Measurements from ENCODE around the gene HLX.

Gene HLX

DNA sequence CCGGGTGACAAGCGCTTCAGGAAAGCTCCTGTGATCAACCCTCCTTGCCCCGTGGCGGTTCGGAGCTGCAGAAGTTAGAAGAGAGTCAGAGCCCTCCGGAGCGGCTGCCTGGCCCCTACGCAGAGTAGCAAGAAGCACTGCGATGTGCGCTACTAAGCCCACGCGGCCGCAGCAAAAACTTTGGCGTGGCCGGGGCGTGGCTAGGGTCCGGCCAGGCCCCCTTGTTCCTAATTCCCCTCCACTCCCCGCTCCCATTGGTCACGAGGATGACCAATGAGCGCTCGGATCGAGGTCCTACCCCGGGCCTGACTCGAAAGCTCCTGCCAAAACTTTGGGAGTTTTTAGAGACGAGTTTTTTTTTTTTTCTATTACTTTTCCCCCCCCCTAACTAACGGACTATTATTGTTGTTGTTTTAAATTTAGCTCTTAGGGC, at the start of gene HLX:
Gene HLX (plus strand): TSS at position 368 of the 433 bp plus-strand sequence. CDS start 415 bp downstream, outside the sequence.
- peak; percentile 67 for DNase-seq (ENCODE audit: low spot score)

- no peak for DNase-seq (ENCODE audit: low spot score)
Observed at GRCh38 chr1:220833436-220833835, 45.8 kb upstream of the HLX start.

GRCh38 chr1:220834155-220834870, 44.9 kb upstream of the HLX start:
- no peak for DNase-seq (ENCODE audit: low spot score)

DNA sequence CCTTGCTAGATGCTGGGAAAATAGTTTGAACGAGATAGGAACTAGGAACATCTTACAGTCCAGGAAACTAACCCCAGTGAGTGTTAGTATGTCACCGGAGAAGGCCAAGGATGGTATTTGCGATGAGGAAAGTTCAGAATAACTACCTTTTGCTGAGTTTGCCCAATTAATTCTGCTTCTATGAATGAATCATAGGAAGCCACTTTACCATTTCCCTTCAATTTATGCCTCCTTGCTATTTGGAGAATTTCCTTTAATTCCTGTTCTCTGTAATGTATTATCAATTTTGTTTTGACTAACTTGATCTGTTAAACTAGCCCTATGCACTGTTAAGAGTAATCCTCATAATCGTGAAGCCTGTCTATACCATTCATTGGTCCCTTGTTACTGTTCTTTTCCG, 40.7 kb upstream of the HLX start:
- DNase-seq (ENCODE audit: low spot score) = no peak

- DNase-seq (ENCODE audit: low spot score) = no peak
Observed at GRCh38 chr1:220839474-220839873, 39.8 kb upstream of the HLX start.

- no peak for DNase-seq (ENCODE audit: low spot score)
Observed at GRCh38 chr1:220841293-220841692, 38.0 kb upstream of the HLX start.

DNA sequence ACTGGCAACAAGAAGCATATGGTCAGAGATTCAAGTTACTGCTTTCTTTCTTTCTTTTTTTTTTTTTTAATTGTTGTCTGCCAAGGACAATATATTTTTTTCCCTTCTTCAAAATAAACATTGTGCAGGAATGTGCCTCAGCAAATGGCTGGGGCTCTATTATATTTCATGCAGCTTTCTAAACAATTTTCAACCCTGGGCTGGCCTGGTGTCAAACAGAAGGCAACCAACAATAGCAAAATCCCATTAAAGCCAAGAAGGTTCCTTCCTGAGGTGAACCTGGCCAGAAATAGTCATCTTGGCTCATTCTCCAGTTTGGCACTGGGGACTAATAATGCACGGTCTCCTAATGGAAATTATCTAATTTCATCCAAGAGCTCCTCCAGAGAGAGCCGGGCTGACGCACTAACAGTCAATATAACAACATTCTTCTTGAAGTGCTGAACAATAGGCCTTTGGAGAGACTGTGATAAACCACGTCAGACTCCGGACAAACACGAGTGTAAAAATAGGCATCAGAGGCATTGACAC, 35.7 kb upstream of the HLX start:
- peak; percentile 25 for DNase-seq (ENCODE audit: low spot score)

GRCh38 chr1:220852408-220852807, 26.8 kb upstream of the HLX start:
- DNase-seq (ENCODE audit: low spot score) = no peak

GRCh38 chr1:220872296-220872695, 6.9 kb upstream of the HLX start:
- DNase-seq (ENCODE audit: low spot score) = no peak

DNA sequence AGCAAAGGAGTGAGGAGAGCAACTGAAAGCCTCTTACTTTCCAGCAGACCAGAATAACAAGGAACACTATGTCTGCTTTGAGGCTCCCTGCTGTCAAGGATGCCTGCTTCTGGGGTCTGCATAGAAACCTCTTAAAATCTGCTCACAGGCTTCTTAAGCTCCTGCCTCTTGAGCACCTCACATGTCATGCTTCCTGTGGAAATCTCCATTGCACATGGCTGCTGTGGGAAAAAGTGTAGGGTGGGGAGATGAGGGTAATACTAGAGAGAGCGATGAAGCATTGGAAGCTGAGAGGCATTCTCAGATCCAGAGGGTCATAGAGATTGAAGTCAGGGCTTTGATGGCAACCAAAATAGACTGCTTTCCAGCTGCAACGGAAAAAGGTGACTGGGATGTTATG, 6.2 kb upstream of the HLX start:
- DNase-seq (ENCODE audit: low spot score) = no peak

DNA sequence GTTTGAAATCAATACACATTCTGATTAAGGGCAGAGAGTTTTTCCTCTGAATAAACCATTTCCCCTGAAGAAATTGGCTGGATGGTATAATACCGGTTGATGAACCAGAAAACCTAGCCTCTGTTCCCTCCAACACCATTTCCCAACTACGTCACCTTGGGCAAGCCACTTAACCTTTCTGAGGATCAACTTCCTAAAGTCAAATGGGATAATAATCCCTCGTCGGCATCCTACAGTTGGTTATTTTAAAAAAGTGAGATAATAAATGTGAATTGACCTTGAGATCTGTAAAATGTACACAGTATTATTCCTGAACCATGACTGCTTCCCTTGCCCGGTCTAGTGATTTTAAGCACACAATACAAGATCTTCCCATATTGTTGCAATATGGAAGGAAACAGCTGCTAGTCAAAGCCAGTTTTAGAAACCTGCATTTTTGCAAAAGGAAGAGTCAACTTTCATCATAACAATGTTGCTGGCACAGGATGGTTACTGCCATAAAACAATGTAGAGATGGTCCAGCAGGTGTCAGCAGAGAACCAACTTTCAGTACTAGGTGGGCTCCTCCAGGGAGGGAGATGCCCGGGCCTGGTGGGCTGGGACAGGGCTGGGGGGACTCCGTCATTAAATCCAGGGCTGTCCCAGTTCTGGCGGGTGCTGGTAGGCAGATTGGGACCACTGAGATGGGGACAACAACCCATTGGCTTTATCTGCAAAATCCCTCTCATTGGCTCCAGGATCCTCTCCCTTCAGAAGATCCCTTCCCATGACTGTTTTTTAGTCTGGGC, 5.2 kb upstream of the HLX start:
- DNase-seq (ENCODE audit: low spot score) = no peak

DNA sequence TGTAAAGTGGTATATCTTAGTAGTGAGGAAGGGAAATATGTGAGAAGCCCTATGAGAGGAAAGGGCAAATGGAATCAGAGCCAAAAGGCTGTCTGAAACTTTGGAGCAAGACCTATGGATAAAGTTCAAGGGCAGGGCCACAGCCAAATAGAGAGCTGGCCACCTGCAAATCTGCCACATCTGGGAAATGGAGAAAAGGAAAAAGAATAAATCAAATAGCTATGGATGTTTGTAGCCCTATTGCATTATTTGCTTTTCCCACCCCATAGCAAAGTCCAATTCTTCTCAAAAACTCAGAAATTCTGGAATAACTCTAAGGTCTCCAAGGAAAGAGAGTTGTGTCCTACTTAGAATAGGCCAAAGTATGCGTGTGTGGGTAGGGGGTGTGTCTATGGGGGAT, 4.0 kb upstream of the HLX start:
- no peak for DNase-seq (ENCODE audit: low spot score)

DNA sequence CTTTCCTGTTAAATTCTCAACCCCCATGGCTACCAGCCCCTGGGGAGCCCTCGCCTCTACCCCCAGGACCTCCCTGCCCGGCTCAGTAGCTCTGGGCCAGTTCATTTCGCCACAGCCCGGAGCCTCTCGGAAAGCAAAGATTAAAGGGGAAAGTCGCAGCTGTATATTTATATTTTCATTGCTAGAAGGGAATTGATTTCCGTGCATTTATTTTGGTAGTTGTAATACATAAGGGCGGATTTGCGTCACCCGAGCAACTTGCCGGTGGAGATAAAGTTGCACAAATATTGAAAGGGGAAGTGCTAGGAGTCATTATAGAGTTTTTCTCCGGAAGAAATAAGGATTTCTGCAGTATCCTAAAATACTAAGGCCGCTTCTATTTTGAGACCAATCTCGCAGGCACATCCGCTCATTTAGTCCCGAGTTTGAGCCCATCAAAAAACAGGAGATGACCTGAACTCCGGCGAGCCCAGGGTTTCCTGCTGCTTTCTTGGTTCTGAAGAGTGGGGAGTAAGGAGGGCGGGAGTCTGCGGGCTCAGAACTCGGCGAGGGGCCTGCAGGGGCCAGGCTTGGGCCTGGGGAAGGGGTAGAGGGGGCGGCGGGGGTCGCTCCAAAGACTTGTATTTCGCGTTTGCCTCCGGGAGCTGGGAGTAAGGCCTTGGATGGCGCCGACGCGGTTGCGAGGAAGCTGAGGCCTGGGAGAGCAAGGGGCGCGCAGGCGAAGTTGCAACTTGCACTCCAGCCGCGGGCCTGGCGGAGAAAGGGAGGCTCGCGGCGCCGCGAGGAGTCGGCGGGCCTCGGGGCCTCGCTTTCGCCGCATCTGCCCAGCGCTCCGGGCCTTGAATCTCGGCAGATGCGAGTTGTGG, 2.5 kb upstream of the HLX start:
- DNase-seq (ENCODE audit: low spot score) = peak; percentile 37

DNA sequence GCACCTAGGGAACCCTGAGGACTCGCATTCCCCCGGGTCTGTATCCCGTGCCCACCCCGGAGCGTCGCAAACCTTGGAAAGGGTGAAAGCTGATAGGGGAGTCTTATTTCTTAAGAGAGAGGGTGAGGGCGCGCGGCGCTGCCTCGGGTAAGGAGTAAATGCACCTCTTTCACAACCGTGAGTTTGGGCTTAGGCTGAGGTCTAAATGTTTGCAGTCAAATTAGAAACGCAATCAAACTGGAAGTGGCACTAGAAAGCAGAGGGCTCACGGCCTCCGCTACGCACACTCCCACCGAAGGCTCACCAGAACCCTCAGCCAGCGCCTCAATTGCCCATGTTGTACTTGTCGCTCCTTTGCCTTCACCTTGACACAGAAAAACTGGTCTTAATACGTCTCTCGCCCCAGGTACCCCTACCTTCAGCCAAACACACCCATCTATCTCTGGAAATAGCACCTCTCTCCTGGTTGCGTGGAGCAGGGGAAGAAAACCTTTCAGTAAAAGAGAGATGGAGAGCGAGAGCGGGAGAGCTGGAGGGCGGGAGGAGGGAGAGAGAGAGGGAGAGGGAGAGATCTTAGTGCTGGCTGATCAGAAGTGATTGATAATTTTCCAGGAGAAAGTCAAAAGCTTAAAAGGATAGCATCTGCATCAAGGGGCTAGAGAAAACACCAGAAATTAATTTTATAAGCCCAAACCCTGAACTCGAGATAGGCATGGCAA, 1.7 kb upstream of the HLX start:
- no peak for DNase-seq (ENCODE audit: low spot score)

GRCh38 chr1:220878191-220879075, 810 bp upstream of the HLX start:
- no peak for DNase-seq (ENCODE audit: low spot score)

GRCh38 chr1:220879509-220880361, 492 bp downstream of the HLX start:
- no peak for DNase-seq (ENCODE audit: low spot score)

DNA sequence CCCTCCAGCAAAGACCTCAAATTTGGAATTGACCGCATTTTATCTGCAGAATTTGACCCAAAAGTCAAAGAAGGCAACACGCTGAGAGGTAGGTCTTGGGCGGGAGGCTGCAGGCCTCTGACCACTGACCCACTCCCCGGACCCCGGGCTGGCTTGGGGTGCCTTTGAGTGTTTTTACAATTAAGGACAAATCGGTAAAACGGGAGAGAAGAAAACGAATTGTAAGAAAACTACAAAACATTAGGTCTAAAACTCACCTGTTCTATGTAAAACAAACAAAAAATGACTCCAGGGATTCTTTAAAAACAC, 1.1 kb downstream of the HLX start:
- no peak for DNase-seq (ENCODE audit: low spot score)

DNA sequence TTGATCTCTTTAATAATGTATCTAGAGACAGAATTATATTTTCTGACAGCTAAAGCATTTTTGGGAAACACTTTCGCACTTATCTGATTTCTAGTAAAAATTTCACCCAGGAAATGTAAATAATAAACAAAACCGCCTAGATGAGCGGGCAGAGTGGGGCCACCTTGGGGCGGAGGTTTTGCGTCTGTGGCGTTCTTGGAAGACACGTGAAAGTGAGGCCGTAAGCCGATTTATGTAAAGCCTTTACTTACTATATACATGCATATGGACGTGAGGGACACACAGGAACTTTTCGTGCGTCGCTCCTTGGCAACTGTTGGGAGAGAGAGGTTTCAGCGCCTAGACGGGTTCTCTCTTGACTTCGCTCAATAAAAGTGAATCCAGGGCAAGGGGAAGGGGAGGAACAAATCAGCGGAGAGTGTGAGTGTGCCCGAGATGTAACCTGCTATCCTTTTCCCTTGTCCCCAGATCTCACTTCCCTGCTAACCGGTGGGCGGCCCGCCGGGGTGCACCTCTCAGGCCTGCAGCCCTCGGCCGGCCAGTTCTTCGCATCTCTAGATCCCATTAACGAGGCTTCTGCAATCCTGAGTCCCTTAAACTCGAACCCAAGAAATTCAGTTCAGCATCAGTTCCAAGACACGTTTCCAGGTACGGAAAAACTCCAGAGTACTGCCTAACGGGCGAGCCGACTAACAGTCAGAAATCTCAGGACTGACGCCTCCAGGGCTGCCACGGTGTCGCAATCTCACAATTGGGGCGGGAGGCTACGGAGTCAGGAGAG, 1.7 kb downstream of the HLX start:
- DNase-seq (ENCODE audit: low spot score) = no peak

Data from putamen (tissue), 1 donor.